Keratinocyte (primary cell): ENCODE measurements around the gene LAMA2.

Source experiments
- CTCF ChIP-seq, 3 experiments: IDR thresholded peaks in 1 of 3; conservative IDR thresholded peaks in 1 of 3; optimal IDR thresholded peaks in 1 of 3; 2 replicates in 2 of 3; 3 replicates in 1 of 3; pipeline versions ENCODE3 to v1.5.1; 2011; ENCODE audit warnings: low read length in 3 of 3, mild to moderate bottlenecking in 3 of 3, moderate library complexity in 2 of 3, control low read depth in 1 of 3, inconsistent platforms in 1 of 3; ENCODE audit not compliant: insufficient read depth in 2 of 3; ENCODE audit errors: extremely low read depth in 1 of 3
- EZH2 ChIP-seq: IDR thresholded peaks from one replicate; pipeline ENCODE4 v1.6.1; 2012; ENCODE audit warnings: inconsistent platforms, mild to moderate bottlenecking, low read length, moderate library complexity

GRCh38 chr6:129555206-129555832 is 672.4 kb downstream of the LAMA2 start:
- TF ChIP-seq EZH2 (no peak), CTCF (optimal IDR thresholded peaks at IDR 0.05 in 1 of 3, IDR thresholded peaks at IDR 0.05 in 1 of 3, conservative IDR thresholded peaks at IDR 0.05 in 1 of 3; ENCODE audit: extremely low read depth in 1 of 3, insufficient read depth in 2 of 3, low read length in 3 of 3) (no peak)
